ENCODE data around the gene ELF2. TPM values are rescaled to one million over a fixed set of nuclear protein-coding genes. Genes with fewer than 3 reads are reported as not detected.

ELF2 gene
- total RNA-seq, 1 experiment from 2014 or later, result 42.4 TPM

- ChIA-PET CTCF (no interaction called here), POLR2A (ENCODE audit: low non-redundant PET) (no interaction called here)
- no peak for DNase-seq (ENCODE audit: low spot score)
- TF ChIP-seq EZH2 (IDR thresholded peaks at IDR 0.05; ENCODE audit: borderline replicate concordance, low read depth, low read length, poor library complexity, severe bottlenecking), result no peak
- TF ChIP-seq, protein P1, sequence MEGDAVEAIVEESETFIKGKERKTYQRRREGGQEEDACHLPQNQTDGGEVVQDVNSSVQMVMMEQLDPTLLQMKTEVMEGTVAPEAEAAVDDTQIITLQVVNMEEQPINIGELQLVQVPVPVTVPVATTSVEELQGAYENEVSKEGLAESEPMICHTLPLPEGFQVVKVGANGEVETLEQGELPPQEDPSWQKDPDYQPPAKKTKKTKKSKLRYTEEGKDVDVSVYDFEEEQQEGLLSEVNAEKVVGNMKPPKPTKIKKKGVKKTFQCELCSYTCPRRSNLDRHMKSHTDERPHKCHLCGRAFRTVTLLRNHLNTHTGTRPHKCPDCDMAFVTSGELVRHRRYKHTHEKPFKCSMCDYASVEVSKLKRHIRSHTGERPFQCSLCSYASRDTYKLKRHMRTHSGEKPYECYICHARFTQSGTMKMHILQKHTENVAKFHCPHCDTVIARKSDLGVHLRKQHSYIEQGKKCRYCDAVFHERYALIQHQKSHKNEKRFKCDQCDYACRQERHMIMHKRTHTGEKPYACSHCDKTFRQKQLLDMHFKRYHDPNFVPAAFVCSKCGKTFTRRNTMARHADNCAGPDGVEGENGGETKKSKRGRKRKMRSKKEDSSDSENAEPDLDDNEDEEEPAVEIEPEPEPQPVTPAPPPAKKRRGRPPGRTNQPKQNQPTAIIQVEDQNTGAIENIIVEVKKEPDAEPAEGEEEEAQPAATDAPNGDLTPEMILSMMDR (conservative IDR thresholded peaks at IDR 0.05; ENCODE audit: low read depth, low read length), result no peak
- H3K9me3 ChIP-seq (ENCODE audit: low read depth, low read length, poor library complexity, severe bottlenecking), result no peaks in the 10 kb centered on the region
- BruUV-seq (replicated peaks), result no TSS peak
- no peaks in the 10 kb centered on the region for H3K36me3 ChIP-seq (ENCODE audit: insufficient read depth, low read length, poor library complexity, severe bottlenecking)
- no peaks in the 10 kb centered on the region for H3K27me3 ChIP-seq (replicated peaks; ENCODE audit: insufficient read depth, low read depth, low read length, poor library complexity)
- H3K4me1 ChIP-seq (ENCODE audit: insufficient read depth, low read length, poor library complexity, severe bottlenecking), result no peaks in the 10 kb centered on the region
- no peak overlapping the region for H3K27ac ChIP-seq (ENCODE audit: low read depth, low read length, poor library complexity, severe bottlenecking)
- intact Hi-C loops (cut with micrococcal nuclease; ENCODE audit: unreplicated experiment), result no loop called here
- H3K4me3 ChIP-seq (ENCODE audit: low read depth, low read length, poor library complexity, severe bottlenecking), result no peak overlapping the region
Observed at GRCh38 chr4:139092271-139092670, 84.7 kb downstream of the ELF2 start.

DNA sequence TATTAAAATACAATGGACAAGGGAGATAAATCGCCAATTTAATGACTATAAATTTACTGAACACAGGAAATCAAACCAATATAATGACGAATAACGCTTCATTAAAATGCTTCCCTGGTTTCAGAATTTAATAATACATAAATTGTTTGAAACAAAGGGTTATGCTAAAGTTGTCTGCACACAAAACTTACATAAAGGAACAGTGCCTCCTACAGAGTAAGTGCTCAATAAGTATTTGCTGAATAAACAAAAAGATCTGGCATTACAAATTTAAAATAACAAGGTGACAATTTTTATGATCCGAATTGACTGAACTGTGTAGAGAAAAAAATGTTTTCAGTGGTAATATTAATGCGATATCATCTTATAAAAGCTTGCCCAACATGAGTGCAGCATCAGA is 91.9 kb downstream of the ELF2 start:
- no peaks in the 10 kb centered on the region for H3K9me3 ChIP-seq (ENCODE audit: low read depth, low read length, poor library complexity, severe bottlenecking)
- no TSS peak for BruUV-seq (replicated peaks)
- peaks cover 18% of the 10 kb centered on the region for H3K4me1 ChIP-seq (ENCODE audit: insufficient read depth, low read length, poor library complexity, severe bottlenecking)
- no peak for DNase-seq (ENCODE audit: low spot score)
- ChIA-PET POLR2A (ENCODE audit: low non-redundant PET) (no interaction called here), CTCF (no interaction called here)
- peak overlapping the region; percentile 89 for H3K27ac ChIP-seq (ENCODE audit: low read depth, low read length, poor library complexity, severe bottlenecking)
- H3K4me3 ChIP-seq (ENCODE audit: low read depth, low read length, poor library complexity, severe bottlenecking), result peak overlapping the region; percentile 88
- H3K27me3 ChIP-seq (replicated peaks; ENCODE audit: insufficient read depth, low read depth, low read length, poor library complexity), result no peaks in the 10 kb centered on the region
- no peaks in the 10 kb centered on the region for H3K36me3 ChIP-seq (ENCODE audit: insufficient read depth, low read length, poor library complexity, severe bottlenecking)
- intact Hi-C loops (cut with micrococcal nuclease; ENCODE audit: unreplicated experiment), result no loop called here
- TF ChIP-seq EZH2 (IDR thresholded peaks at IDR 0.05; ENCODE audit: borderline replicate concordance, low read depth, low read length, poor library complexity, severe bottlenecking), result no peak
- TF ChIP-seq, protein P1 (conservative IDR thresholded peaks at IDR 0.05; ENCODE audit: low read depth, low read length), result peak; percentile 44

- no TSS peak for BruUV-seq (replicated peaks)
- Histone ChIP-seq H3K9me3 (ENCODE audit: low read depth, low read length, poor library complexity, severe bottlenecking) (no peaks in the 10 kb centered on the region), H3K27ac (ENCODE audit: low read depth, low read length, poor library complexity, severe bottlenecking) (peak overlapping the region; percentile 89), H3K4me3 (ENCODE audit: low read depth, low read length, poor library complexity, severe bottlenecking) (peak overlapping the region; percentile 88), H3K36me3 (ENCODE audit: insufficient read depth, low read length, poor library complexity, severe bottlenecking) (no peaks in the 10 kb centered on the region), H3K4me1 (ENCODE audit: insufficient read depth, low read length, poor library complexity, severe bottlenecking) (peaks cover 18% of the 10 kb centered on the region), H3K27me3 (replicated peaks; ENCODE audit: insufficient read depth, low read depth, low read length, poor library complexity) (no peaks in the 10 kb centered on the region)
- ChIA-PET CTCF (no interaction called here), POLR2A (ENCODE audit: low non-redundant PET) (no interaction called here)
- TF ChIP-seq, protein P1 (conservative IDR thresholded peaks at IDR 0.05; ENCODE audit: low read depth, low read length), result no peak
- DNase-seq (ENCODE audit: low spot score), result no peak
- intact Hi-C loops (cut with micrococcal nuclease; ENCODE audit: unreplicated experiment), result loop anchor here (5.0 kb wide), 1 partner anchor 218 kb away; the partner anchor contains the start of genes NAA15 and NDUFC1
Observed at GRCh38 chr4:139084804-139085093, 92.3 kb downstream of the ELF2 start.
